GM13977 (cell line): ENCODE results near the gene PBX1.

Experiments
- DNase-seq: peaks from one replicate; pipeline ENCODE4 v3.0.0; 2012; ENCODE audit warnings: low spot score
- in situ Hi-C: fragments of 300-500 bp; cut with MboI; formaldehyde crosslinking; loops from one replicate; pipeline ENCODE4 v1.12.0; 2022; ENCODE audit warnings: low sequenced_read_pairs, low pct_unique_long_range_greater_than_20kb, mixed read lengths, inconsistent platforms; ENCODE audit not compliant: unreplicated experiment
- TF ChIP-seq, protein P1 (sequence below): IDR thresholded peaks from 2 replicates; pipeline ENCODE4 v1.5.1; 2012; ENCODE audit warnings: mild to moderate bottlenecking, control low read depth; ENCODE audit not compliant: insufficient read depth; ENCODE audit errors: extremely low read depth, missing control alignments

Gene PBX1

DNA sequence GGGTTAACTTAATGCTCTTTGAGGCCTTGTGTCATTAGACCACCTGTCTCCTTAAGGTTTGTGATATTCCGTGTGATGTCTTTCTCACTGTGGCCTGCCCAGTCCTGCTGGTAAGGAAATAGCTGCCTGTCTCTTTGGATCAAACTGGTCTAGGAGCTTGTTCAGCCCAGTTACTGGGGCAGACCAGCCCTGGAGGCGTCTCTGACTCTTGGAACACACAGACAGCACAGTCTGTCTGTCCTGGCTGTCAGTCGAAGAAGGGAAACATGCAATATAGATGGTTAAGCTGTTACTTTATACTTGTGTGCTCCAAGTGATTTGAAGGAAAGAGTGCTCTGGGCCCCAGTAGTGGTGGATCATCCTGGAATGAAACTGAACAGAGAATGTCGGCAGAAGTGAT lies 20.4 kb downstream of the PBX1 start:
- TF ChIP-seq, protein P1, sequence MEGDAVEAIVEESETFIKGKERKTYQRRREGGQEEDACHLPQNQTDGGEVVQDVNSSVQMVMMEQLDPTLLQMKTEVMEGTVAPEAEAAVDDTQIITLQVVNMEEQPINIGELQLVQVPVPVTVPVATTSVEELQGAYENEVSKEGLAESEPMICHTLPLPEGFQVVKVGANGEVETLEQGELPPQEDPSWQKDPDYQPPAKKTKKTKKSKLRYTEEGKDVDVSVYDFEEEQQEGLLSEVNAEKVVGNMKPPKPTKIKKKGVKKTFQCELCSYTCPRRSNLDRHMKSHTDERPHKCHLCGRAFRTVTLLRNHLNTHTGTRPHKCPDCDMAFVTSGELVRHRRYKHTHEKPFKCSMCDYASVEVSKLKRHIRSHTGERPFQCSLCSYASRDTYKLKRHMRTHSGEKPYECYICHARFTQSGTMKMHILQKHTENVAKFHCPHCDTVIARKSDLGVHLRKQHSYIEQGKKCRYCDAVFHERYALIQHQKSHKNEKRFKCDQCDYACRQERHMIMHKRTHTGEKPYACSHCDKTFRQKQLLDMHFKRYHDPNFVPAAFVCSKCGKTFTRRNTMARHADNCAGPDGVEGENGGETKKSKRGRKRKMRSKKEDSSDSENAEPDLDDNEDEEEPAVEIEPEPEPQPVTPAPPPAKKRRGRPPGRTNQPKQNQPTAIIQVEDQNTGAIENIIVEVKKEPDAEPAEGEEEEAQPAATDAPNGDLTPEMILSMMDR, result no peak
- DNase-seq, result no peak
- in situ Hi-C loops, result no loop called here

DNA sequence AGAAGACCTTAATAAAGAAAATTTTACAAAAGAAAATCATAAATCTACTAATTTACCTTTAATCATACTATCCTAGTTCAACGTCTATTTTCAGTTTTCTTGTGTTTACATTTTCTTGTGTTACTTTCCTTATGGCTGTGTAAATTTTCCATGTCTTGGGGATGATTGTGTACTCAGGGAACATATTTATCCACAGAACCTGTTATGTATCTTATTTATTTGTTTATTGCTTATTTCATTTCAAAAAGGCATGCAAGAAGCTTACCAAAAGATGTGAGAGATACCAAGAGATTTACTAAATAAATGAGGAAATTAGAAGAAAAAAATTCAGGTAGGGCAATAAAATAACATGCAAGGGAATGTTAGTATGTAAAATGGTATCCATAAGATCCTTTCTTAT lies 22.8 kb downstream of the PBX1 start:
- TF ChIP-seq, protein P1, result no peak
- no peak for DNase-seq
- in situ Hi-C loops, result no loop called here

DNA sequence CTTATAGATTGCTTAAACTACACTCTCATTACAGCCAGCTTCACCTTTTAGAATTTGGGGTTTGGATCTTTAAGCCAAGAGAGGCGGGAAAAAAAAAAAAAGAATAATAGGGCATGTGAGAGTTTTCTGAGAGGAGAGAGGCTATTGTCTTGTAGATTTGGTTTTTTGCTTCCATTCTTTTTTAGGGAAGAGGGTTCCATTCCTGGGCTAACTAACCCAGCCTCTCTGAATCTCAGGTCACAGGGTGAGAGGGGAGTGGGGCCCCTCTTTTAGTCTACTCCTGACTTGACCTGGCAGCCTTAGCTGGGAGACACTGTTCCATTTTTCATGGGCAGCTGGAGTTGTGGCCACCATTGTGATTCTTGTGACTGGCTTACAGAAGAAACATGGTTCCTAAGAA lies 24.2 kb downstream of the PBX1 start:
- in situ Hi-C loops, result no loop called here
- DNase-seq, result no peak
- TF ChIP-seq, protein P1, result no peak

DNA sequence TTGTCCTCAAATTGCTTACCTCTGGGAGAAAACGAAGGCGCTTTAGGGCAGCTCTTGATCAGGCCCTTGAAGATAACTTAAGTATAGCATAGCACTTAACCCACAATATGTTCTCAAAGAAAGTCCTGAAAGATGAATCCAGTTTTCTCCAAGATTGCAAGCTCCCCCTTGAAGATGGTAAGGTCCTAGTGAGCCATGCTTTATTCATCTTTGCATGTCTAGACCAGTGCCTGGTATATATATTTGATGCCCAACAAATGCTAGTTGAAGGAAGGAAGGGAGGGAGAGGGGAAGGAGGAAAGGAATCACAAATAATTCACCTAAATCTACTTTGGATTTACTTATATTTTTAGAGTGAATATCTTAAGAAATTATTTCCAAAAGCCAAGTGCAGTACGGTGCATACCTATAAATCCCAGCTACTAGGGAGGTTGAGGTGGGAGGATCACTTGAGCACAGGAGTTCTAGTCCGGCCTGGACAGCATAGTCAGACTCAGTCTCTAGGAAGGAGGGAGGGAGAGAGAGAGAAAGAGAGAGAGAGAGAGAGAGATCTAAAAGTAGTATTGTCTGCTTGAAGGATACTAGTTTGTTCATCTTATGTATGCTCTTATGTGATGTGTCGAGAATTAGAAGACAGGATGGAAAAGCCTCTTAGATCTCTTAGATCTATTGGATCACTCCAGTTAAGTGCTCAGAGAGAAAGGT lies 25.0 kb downstream of the PBX1 start:
- in situ Hi-C loops, result no loop called here
- DNase-seq, result no peak
- TF ChIP-seq, protein P1, result no peak

DNA sequence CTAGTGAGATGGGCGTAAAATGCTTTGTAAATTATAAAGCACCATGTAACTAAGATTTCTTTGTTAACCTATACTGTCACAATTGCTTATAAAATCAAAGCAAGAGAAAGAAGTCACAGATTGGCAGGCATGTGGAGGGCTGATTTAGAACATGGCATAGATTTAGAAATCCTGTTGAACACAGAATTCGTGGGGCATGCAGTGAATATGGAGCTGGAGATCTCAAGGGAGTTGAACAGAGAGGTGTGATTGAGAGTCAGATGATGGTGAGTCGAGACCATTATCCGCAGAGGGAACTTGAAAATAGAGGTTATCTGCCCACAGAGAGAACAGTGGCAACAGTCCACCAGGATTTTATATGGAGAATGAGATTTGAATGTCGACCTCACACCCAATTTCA lies 27.6 kb downstream of the PBX1 start:
- DNase-seq, result no peak
- TF ChIP-seq, protein P1, result no peak
- in situ Hi-C loops, result no loop called here

DNA sequence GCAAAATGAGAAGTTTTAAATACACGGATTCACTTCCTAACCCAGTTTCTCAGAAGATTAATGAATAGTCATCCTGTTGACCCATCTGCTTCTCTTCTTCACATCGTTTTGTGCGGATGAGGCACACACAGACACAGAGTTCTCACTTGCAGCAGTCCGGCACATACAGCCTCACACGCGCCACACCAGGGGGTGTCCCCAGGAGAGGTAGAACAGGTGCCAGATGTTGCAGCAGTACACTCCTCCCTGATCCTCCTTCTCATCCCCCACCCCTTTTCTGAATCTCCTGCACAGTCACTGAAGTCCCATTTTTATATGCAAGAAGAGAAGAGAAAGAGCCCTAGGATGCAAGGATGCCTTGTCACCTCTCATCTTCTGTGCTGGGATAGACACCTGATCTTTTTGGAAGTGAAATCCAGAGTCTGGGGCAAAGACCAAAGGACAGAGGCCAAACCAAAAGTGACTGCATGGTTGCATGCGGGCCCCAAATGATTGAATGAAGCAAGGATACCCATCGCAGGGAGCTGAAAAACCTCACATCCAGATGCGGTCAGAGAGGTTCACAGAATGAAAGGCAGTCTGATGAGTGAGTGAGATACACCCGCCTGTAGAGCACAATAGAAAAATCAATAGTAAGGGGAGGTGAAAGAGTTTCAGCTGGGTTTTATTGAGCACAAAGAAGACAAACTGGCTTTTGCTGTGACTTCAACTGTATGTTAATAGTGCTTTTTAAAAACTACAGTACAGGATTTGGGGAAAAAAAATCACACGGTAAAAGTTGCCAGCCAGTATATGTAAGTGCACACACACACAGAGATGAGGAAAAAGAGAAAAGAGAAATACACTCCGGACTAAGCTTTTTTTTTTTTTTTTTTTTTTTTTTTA lies 28.9 kb downstream of the PBX1 start:
- TF ChIP-seq, protein P1, result no peak
- in situ Hi-C loops, result no loop called here
- DNase-seq, result no peak
